K562 (cell line): ENCODE results near the gene SMC4. TPM values are rescaled to one million over a fixed set of nuclear protein-coding genes. Genes with fewer than 3 reads are reported as not detected.
A peak's percentile ranks its signal among the peaks of the same experiment; 100 is the strongest.

Experiments
- BHLHE40 ChIP-seq: IDR thresholded peaks from 2 replicates; pipeline ENCODE4 v1.6.1; 2011; ENCODE audit warnings: low read length, improper control_type of control experiment
- E2F5 ChIP-seq: sonication (generic); formaldehyde crosslinking; IDR thresholded peaks from 2 replicates; pipeline ENCODE4 v1.8.0; 2022; ENCODE audit warnings: mild to moderate bottlenecking, missing genetic modification reagents
- ELF2 ChIP-seq: fragments of 250-450 bp; sonication (Bioruptor Pico); IDR thresholded peaks from 2 replicates; pipeline ENCODE4 v1.5.0; 2021; ENCODE audit warnings: mild to moderate bottlenecking
- ELK1 ChIP-seq: sonication (generic); formaldehyde crosslinking; IDR thresholded peaks from 2 replicates; pipeline ENCODE4 v1.8.1; 2022; ENCODE audit warnings: missing genetic modification reagents
- MLX ChIP-seq, 2 experiments: fragments of 450-650 bp in 1 of 2; sonication (generic) in 1 of 2; formaldehyde crosslinking; conservative IDR thresholded peaks; 2 replicates each; pipeline versions ENCODE4 v1.4.0 to v1.8.1; 2020 to 2022; ENCODE audit warnings: mild to moderate bottlenecking in 1 of 2, missing genetic modification reagents in 1 of 2
- NCOA4 ChIP-seq: fragments of 450-650 bp; IDR thresholded peaks from 2 replicates; pipeline ENCODE4 v1.6.1; 2018; ENCODE audit warnings: mild to moderate bottlenecking; ENCODE audit not compliant: partially characterized antibody
- NR0B1 ChIP-seq: fragments of 450-650 bp; IDR thresholded peaks from one replicate; pipeline ENCODE4 v1.6.1; 2018; ENCODE audit warnings: mild to moderate bottlenecking, moderate library complexity; ENCODE audit not compliant: partially characterized antibody
- PHF8 ChIP-seq: fragments of 200-600 bp; sonication (generic); IDR thresholded peaks from 2 replicates; pipeline ENCODE4 v1.6.1; 2012; ENCODE audit warnings: mixed run types, mild to moderate bottlenecking, inconsistent platforms, low read length, moderate library complexity, borderline replicate concordance
- TFAP4 ChIP-seq: sonication (generic); formaldehyde crosslinking; IDR thresholded peaks from 2 replicates; pipeline ENCODE4 v1.8.0; 2022; ENCODE audit warnings: missing genetic modification reagents, mild to moderate bottlenecking, moderate library complexity, borderline replicate concordance
- TRIM25 ChIP-seq: fragments of 450-650 bp; IDR thresholded peaks from 2 replicates; pipeline ENCODE4 v1.7.0; 2016; ENCODE audit warnings: borderline replicate concordance
- VEZF1 ChIP-seq: fragments of 200-800 bp; sonication (Bioruptor generic); IDR thresholded peaks from 2 replicates; pipeline ENCODE4 v1.6.1; 2017; ENCODE audit warnings: missing genetic modification characterization, missing compliant biosample characterization
- ZBTB49 ChIP-seq: sonication (generic); formaldehyde crosslinking; IDR thresholded peaks from 2 replicates; pipeline ENCODE4 v1.8.0; 2022; ENCODE audit warnings: missing genetic modification reagents, mild to moderate bottlenecking, borderline replicate concordance
- ZNF140 ChIP-seq: fragments of 250-450 bp; sonication (Bioruptor Pico); IDR thresholded peaks from 2 replicates; pipeline ENCODE4 v1.8.0; 2021; ENCODE audit warnings: moderate library complexity, mild to moderate bottlenecking, inconsistent platforms
- ZNF77 ChIP-seq: fragments of 250-450 bp; sonication (Bioruptor Pico); IDR thresholded peaks from 2 replicates; pipeline ENCODE4 v1.5.0; 2020
- polyA plus RNA-seq, 8 experiments: library from polyadenylated mRNA; depleted of rRNA in 4 of 8; stranded (reverse) in 5 of 8; unstranded in 3 of 8; fragments of >200 nt; fragmentation: Nextera tagmentation in 2 of 8; fragmentation: Illumina TruSeq in 1 of 8; extraction: Ambion mirVana in 2 of 8; extraction: Trizol in 1 of 8; gene quantifications; 2 replicates each; pipeline versions ENCODE4 v1.2.1 to v1.2.3, GENCODE V29; 2011 to 2014; ENCODE audit warnings: inconsistent platforms in 1 of 8, missing spikeins in 1 of 8
- total RNA-seq, 7 experiments: library from RNA; depleted of rRNA in 6 of 7; stranded (reverse); fragments of >200 nt in 6 of 7; fragmentation: Illumina TruSeq in 2 of 7; extraction: Trizol in 2 of 7; gene quantifications; 2 replicates each; pipeline versions ENCODE4 v1.2.1 to v1.2.3, GENCODE V29; 2011 to 2021; ENCODE audit warnings: low replicate concordance in 1 of 7

SMC4 gene
- total and polyA plus RNA-seq, 9 of the 15 experiments (the other 6 are each of a cell fraction or from before 2014, with no cell fraction given): 87.9 to 347 (median 176) TPM

GRCh38 chr3:160399125-160400029 is at the start of gene SMC4, which contains the start of gene IFT80 (continued):
- TF ChIP-seq TRIM25: no peak
- no peak for TF ChIP-seq ZNF77 (CRISPR knock-in tag)
- TF ChIP-seq NCOA4: no peak
- TF ChIP-seq VEZF1 (CRISPR knock-in tag): peak; percentile 82
- peak; percentile 7; the same call in 1 of the 2 replicates for TF ChIP-seq TFAP4 (CRISPR knock-in tag)
- no peak for TF ChIP-seq NR0B1
- no peak for TF ChIP-seq BHLHE40
- peak; percentile 72; the same call in 1 of the 2 replicates for TF ChIP-seq PHF8
- peak; percentile 72; the same call in 1 of the 2 replicates for TF ChIP-seq E2F5 (CRISPR knock-in tag)
- no peak for TF ChIP-seq ZNF140 (CRISPR knock-in tag)
- no peak for TF ChIP-seq ELK1 (CRISPR knock-in tag)
- no peak for TF ChIP-seq MLX (CRISPR knock-in tag; conservative IDR thresholded peaks at IDR 0.05)
- TF ChIP-seq ELF2 (CRISPR knock-in tag): no peak
- no peak for TF ChIP-seq ZBTB49
